8988T (cell line): ENCODE data around the gene FOXJ3.
"Not testable (repeated sequence)": the region's sequence is repeated elsewhere in the genome, so short reads cannot be mapped to it uniquely, and the experiment has no call there.

ENCODE experiments used
- DNase-seq: peaks from one replicate; pipeline ENCODE4 v3.0.0; 2011

FOXJ3 gene

DNA sequence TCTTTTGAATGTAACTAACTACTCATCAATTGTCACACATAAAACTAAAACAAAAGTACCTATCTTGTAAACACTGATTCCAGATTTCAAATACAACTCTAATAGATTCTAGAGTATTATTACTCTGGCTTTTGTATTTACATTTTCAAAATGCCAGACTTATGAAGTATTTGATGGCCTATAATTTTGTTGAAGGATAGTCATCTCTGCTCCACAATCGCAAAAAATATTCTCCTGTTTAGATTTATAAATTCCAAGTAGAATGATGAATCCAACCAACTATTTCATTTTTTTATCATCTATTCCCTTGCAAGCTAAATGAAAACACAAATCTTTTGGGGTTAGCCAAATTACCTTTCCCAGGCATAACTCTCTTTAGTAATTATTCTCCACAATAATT is 95.5 kb downstream of the FOXJ3 start:
- no peak for DNase-seq

DNA sequence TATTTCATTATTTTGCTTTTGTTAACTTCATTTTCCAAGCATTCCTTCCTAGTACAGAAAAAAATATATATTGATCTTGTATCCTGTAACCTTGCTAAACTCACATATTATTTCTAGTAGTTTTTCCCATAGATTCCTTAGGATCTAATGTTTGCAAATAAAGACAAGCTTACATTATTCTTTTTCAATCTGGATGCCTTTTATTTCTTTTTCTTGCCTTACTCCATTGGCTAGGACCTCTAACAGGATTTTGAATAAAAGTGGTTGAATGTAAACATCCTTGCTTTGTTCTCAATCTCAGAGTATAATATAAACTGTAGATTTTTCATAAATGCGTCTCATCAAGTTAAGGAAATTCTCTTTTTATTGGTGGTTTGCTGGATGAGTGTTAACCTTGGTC is 96.0 kb downstream of the FOXJ3 start:
- DNase-seq, result no peak

DNA sequence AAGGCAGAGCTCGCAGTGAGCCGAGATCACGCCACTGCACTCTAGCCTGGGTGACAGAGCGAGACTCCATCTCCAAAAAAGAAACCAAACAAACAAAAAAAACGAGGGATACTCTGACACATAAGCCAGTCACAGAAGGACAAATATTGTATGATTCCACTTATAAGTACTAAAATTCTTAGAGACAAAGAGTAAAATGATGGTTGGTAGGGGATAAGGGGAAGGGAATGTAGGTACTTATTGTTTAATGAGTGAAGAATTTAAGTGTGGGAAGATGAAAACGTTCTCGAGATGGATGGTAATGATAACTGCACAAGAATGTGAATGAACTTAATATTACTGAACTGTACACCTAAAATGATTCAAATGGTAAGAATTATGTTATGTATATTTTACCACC is 103.8 kb downstream of the FOXJ3 start:
- no peak for DNase-seq

DNA sequence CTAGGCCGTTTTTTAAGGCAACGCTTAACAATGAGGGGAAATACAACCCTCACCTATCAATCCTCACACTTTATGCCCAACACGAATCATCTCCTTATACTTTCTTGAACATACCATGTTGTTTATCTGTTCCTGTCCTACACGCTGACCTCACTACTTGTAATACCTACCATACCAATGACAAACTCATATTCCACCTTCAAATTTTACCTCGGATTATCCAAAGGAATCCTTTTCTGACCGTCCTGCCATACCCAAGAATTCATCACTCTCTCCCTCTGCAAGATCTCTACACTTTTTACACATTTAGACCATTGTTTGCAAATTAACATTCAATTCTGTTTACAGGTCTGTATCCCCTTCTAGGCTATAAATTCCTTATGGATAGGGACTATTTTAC is 106.1 kb downstream of the FOXJ3 start:
- no peak for DNase-seq

DNA sequence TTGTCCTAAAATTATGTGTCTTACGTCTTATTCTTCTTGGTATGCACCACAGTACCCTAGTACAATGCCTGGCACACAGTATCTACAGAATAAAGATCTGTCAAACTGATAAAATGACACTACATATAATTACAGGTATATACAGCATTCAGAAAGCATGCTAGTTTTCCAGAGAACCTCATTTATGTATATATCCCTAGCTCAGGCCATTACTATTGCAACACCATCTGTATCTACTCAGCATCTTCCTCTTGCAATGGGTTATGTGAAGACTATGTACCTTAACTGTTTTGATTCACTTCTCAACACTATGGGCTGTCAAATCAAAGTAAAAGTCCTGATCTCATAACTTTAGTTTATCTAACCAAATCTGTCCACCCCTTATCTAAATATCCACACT is 112.0 kb downstream of the FOXJ3 start:
- DNase-seq, result no peak

DNA sequence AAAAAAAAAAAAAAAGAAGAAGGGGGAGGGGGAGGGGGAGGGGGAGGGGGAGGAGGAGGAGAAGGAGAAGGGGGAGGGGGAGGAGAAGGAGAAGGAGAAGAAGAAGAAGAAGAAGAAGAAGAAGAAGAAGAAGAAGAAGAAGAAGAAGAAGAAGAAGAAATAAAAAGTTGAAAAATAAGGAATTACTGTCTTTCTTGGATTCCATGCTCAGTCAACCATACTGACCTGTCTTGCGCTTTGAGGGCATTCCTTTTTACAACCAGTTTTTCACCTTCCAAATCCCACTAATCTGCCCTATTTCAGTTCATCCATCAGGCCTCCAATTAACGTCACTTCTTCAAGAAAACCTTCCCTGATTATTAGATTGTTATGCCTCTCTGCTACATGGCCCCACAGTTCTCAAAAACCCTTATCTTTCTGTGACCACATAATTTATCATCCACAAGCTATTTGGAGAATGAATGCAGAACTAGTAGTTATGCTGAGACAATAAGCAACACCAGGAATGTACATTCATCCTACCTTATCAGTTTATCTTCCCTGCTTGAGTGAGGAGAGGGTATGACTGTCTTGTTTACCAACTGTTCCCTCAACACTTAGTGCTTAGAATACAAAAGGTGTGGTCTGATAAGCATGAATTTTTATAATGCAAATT is 113.0 kb downstream of the FOXJ3 start:
- DNase-seq, result no peak

DNA sequence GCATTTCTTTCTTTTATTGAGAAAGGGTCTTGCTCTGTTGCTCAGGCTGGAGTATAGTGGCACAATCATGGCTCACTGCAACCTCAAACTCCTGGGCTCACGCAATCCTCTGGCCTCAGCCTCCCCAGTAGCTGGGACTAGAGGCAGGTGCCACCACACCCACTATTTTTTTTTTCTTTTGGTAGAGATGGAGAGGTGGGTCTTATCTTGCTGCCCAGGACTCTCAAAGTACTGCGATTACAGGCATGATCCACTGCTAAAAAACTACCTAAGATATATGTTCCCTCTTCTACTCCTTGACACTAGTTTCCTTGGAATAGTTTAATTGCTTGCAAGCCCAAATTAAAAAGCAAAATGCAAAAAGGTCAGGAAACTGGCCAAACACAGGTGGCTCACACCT is 113.6 kb downstream of the FOXJ3 start:
- no peak for DNase-seq

DNA sequence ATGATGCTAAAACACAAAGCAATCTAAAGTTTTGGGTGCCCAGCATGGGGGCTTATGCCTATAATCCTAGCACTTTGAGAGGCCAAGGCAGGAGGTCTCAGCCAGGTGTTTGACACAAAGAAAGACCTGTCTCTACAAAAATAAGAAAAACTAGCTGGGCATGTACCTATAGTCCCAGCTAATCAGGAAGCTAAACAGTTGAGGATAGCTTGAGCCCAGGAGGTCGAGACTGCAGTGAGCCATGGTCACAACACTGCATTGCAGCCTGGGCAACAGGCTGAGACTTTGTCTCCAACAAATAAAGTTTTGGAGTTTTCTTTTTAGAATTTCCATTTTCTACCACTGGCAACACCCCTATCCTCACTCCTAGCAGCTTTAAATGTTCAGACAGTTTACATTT is 115.4 kb downstream of the FOXJ3 start:
- no peak for DNase-seq

DNA sequence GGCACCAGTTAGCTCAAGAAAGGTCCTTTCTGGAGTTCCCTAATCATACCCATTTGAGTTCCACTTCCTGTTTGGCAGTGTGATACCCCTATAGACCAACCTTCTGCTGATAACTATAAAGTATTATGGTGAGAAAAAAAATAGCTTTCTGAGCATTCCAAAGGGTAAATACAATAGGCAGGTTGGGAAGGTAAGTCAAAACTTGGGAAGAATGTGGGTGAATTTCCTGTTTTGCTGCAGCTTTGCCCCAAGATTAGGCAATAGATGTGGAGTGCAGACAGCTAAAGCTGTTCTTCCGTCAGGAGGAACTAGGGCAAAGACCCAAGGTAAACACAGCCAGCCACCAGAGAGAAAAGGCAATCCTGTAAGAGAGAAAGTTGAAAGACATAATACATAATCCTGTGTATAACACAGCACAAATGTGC is 120.6 kb downstream of the FOXJ3 start:
- no peak for DNase-seq

DNA sequence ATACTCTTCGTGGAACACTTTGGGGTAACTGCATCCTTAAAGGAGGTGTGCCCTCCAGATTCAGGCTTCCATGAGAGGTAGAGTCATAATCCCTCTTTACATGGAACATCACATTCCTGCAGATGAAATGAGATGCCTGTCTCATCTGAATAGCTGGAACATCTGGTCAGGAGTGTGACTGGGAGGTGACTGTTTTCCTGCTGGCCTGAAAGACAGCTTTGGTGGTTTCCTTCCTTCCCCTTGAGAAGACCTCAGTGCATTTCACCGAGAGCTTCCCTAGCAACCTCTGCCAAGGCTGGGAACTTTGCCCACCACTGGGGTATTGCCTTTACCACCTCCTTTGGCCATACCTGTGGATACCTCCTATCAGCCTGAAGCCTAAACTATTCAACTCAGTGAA is 123.8 kb downstream of the FOXJ3 start:
- no peak for DNase-seq

DNA sequence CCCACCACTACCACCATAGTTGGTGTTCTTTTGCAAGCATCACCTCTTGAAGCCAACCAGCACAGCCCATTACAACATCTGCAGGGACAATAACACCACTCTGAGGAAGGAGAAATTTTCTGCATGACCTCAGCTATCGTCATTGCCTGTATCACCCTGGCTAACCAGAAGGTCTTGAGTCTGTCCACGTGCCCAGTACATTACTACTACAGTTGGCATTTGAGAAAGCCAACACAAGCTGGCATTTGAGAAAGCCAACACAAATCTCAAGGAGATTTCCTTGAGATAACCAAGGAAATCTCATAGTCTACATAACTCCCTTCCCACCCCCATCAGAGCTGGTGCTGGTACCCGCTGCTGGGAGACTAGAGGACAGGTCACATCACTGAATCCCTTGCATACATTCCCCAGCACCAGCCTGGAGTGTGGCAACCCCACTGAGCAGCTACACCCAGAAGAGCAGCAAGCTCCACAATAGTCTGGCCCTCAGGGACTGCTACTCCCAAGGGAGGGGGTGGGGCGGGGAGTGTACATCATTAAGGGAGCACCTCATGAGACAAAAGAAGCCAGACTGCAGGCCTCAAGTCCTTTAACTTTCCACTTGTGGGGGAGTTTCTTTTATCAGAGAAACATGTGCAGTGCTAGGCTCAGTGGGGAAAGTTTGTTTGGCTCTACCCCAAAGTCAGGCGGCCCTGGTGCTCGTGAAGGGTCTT is 124.5 kb downstream of the FOXJ3 start:
- no peak for DNase-seq

DNA sequence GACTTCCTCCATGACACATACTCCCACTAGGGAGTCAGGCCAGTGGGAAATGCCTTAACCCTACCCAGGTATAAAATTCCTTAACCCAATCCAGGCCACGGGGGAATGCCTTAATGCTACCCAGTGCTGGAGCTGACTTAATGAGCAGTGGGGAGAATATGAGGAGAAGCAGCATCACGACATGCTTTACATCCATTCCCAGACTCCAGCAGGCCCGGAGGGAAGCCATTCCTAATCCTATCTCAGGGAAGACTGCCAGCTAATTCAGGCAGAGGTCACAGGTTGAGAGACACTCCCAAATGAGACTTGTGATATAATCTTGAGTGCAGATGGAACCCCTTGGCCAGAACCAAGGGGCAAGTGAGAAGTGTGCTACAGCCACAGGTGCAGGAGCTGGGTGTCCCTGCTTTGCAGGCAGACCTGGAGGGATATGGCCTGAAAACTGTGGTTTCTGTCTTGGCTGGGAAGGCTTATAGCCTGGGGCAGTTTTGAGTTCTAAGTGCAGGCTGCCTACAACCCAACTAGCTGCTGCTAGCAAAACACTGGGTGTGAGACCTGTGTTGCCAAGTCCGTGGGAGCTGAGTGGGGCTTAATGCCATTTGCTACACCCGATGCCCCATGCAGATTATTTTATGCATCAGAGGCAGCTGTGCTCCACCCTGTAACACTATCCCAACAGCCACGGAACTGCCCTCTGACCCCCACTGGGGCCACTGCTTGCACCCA is 125.3 kb downstream of the FOXJ3 start:
- DNase-seq, result no peak

DNA sequence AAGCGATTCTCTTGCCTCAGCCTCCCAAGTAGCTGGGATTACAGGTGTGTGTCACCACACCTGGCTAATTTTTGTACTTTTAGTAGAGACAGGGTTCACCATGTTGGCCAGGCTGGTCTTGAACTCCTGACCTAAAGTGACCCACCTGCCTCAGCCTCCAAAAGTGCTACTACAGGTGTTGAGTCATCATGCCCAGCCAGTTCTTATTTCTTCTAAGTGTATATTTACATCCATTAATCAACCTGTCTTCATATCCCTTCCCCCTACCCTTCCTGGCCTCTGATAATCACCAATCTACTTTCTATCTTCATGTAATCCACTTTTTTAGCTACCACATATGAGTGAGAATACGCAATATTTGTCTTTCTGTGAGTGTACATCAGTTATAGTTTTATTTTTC is 128.1 kb downstream of the FOXJ3 start:
- DNase-seq, result not testable (repeated sequence)

DNA sequence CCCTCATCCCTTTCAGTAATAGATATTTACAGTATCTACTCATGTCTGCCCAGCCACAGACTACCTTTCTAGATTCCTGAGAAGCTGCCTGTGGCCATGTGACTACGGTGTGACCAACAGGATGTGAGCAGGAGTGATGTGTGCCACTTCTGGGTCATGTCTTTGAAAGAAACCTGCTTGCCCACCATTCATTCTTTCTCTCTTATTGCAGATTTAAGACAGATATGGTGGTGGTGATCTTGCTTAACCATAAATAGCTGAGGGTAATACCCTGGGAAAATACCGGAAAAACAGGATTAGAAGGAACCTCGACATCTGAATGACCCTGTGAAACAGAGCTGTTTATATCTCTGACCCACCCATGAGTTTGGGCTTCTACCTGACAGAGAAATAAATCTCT is 128.9 kb downstream of the FOXJ3 start:
- no peak for DNase-seq

DNA sequence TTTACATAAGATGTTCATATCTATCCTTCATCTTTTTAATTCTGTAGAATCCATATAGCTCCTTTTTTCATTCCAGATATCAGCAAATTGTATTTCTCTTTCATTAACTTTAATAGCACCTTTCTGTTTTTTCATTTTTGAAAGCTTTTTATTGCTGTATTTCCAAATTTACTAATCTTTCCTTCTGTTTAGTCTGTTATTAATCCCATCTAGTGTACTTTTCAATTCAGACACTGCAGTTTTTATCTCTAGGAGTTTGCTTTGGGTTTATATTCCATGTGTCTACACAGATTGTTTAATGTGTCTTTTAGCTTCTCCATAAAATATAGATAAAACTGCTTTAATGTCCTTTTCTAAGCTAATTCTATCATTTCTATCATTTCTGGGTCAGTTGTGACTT is 133.0 kb downstream of the FOXJ3 start:
- no peak for DNase-seq

DNA sequence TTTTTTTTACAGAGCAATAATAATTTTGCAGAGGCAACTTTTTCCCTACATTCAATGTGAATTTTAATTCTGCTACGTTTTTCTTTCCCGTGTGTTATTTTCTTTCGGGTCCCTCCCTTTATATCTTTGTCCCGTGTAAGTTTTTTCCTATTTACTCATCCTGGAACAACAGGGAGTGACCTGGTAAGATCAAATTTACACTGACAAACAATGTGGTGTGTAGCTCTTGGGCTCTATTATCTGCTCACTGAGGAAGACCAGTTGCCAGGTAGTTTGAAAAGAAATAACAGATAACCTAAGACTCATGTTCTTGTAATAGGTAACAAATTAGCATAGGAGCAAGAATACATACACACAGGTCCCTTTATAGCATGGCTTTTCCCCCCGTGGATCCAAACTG is 136.8 kb downstream of the FOXJ3 start:
- DNase-seq, result no peak

DNA sequence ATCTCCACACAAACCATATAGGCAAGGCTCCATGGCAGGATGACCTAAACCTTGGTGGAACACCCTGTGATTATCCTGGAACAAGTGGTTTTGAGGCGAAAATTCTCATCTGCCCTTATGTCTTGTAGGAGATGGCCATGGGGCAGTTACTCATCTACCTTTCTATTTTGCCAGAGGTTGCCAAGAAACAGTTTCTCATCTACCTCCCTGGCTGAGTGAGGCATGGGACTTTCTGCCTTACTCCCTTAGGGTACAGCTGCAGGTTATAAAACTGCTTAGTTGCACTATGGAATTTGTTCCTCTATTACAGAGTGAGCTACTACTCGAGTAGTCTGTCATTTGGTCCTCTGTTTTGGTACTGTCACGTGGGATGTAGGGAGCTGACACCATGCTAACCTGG is 139.2 kb downstream of the FOXJ3 start:
- DNase-seq, result no peak

DNA sequence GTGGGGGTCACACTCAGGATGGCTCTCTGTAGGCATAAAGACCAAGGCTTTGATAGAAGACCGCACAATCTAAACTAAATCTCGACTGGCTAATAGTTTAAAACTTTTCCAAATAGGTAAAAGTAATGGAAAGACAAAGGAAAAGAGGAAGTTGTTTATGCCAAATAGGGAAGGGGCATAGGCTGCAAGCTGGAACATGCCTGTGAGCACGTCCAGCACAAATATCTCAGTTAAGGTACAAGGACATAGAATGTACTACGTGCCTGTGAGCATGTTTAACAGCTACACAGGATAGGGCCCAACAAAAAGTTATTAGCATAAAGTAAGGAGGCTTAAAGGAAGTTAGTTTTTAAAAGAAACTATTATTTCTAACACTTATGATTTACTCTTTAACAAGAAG is 142.9 kb downstream of the FOXJ3 start:
- no peak for DNase-seq

DNA sequence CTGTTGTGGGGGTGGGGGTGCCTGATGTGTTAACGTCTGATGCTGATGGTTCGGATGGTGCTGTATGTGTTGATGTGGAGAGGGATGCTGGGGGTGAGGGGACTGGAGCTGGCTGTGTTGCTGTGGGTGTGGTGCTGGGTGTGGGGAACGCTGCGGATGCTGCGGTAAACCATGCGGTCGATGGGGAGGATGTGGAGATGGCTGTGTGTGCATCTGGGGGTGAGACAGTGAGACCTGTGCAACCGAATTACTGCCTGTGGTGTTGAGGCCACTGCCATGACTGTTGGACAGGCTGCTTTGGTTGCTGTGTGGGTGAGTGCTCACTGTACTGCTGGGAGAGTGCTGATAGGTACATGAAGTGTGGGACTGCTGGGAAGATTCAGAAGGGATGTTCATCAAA is 143.7 kb downstream of the FOXJ3 start:
- no peak for DNase-seq

DNA sequence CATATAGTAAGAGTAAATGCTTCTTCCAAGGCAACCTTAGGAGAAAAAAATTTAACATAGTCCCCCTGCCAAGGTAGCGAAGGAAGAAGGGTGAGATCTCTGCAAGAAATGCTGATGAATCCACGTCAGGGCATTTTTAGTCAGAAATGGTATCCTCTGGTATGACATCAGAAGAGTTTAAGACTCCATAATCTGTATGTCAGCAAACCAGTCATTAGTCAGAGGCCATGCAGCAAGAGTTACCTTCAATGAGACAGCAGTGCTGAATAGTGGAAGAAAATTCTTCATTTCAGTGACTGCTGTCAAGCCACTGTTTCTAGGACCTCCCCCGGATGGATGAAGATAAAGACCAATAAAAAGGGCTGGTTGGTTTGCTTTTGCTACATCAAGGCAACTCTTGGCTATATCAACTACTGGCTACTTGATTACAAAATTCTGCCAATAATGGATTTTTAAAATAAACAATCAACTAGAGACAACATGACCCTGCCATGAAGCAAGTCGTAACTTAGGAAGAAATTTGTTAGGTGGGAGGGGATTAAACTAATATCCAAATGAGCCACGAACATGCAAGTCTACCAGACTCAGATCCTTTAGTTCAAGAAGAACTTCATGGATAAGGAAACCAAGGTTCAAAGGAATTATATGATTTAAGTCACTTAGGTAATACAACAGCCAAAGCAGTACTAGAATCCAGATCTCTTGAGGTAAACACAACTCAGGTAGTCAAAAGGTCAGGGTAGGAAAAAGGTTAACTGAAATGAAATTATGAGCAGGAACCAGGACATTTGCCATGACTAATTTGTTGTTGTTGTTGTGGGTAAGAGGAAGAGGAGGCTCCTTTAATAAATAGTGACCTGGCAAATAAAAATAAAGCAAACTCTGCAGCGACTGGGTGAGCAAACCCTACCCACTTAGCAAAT is 144.8 kb downstream of the FOXJ3 start:
- DNase-seq, result no peak

DNA sequence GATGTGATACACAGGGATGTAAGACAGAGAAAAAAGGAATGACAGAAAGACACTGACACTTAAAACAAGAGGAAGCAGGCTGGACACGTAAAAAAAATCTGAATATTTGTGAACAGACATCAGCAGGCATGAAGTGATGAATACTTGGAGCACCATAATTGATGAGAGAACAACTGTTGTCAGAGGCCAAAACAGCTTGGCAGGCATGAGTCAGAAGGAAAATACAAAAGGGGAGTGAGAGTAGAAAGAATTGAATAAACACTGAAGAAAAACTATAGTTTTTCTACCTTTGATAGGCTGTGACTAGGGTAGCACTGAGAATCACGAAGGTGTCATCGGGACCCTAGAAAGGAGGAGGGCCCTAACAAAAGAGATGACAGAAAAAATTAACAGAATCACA is 148.9 kb downstream of the FOXJ3 start:
- DNase-seq, result no peak

DNA sequence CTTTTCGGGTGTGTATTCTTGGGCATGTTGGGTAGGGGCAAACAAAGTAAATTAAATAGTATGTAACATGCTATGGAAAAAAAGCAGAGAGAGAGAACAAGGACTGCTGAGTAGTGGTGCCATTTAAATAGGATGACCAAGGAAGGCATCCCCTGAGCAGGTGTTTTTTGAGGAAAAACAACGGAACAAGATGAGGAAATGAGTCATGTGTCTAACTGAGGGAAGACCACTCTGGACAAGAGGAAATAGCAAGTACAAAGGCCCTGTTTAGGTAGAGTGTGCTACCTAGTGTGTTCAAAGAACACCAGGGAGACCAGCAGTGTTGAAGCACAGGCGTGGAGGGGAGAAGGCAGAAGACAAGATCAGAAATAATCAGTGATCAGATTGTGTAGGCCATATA is 150.4 kb downstream of the FOXJ3 start:
- no peak for DNase-seq

DNA sequence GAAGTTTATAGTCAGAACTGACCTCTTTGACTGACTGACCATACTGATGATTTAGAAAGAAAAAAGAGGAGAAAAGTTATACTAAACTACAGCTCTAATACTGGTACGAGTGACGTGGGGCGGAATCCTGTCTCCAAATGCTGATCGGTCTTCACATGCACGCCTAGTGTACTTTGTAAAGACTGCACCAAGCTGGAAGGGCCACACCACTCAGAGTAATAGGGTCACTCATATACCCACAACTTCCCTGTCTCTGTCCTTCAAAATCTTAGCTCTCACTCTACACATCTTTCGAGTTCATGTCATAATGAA is 151.1 kb downstream of the FOXJ3 start:
- DNase-seq, result no peak
